NCI-H526 (cell line): ENCODE measurements around the gene ANKH.
A peak's percentile ranks its signal among the peaks of the same experiment; 100 is the strongest.

Experiments
- DNase-seq, 2 experiments: peaks; one replicate each; lab custom pipeline; 2025; lab: John Stamatoyannopoulos, UW

The ANKH gene

GRCh38 chr5:14684757-14685156, 186.8 kb downstream of the ANKH start:
- no peak for DNase-seq

GRCh38 chr5:14683906-14684455, 187.6 kb downstream of the ANKH start:
- DNase-seq, result no peak

- DNase-seq, result no peak
Measured at GRCh38 chr5:14681236-14681752, 190.3 kb downstream of the ANKH start.

GRCh38 chr5:14679595-14679994, 192.0 kb downstream of the ANKH start:
- no peak for DNase-seq

- no peak for DNase-seq
Measured at GRCh38 chr5:14678773-14679334, 192.7 kb downstream of the ANKH start.

- DNase-seq, result no peak
Measured at GRCh38 chr5:14676320-14676719, 195.3 kb downstream of the ANKH start.

- DNase-seq, result no peak
Measured at GRCh38 chr5:14675865-14676300, 195.7 kb downstream of the ANKH start.

GRCh38 chr5:14674983-14675854, 196.4 kb downstream of the ANKH start:
- no peak for DNase-seq

- no peak for DNase-seq
Measured at GRCh38 chr5:14673443-14673842, 198.1 kb downstream of the ANKH start.

- no peak for DNase-seq
Measured at GRCh38 chr5:14672484-14673394, 198.8 kb downstream of the ANKH start.

- DNase-seq, result no peak
Measured at GRCh38 chr5:14672082-14672481, 199.5 kb downstream of the ANKH start.

- DNase-seq, result no peak
Measured at GRCh38 chr5:14671414-14671813, 200.2 kb downstream of the ANKH start.

GRCh38 chr5:14669975-14670374, 201.6 kb downstream of the ANKH start:
- DNase-seq, result no peak

- no peak for DNase-seq
Measured at GRCh38 chr5:14669415-14669814, 202.2 kb downstream of the ANKH start.

- DNase-seq, result no peak
Measured at GRCh38 chr5:14668181-14668591, 203.4 kb downstream of the ANKH start.

- DNase-seq, result no peak
Measured at GRCh38 chr5:14667770-14668169, 203.8 kb downstream of the ANKH start.

GRCh38 chr5:14667290-14667689, 204.3 kb downstream of the ANKH start:
- no peak for DNase-seq

- no peak for DNase-seq
Measured at GRCh38 chr5:14666357-14666756, 205.2 kb downstream of the ANKH start.

- DNase-seq, result peak in 1 of 2 experiments; percentile 40
Measured at GRCh38 chr5:14665949-14666348, 205.6 kb downstream of the ANKH start.

GRCh38 chr5:14665101-14665822, 206.3 kb downstream of the ANKH start:
- DNase-seq, result peak in 1 of 2 experiments; percentile 51
